IPS-18c (cell line): Measurements from ENCODE around the gene FAN1.

Experiments used
- H3K4me3 ChIP-seq: 2 replicates; pipeline ENCODE4 v1.7.0; 2013; ENCODE audit warnings: low read depth, mild to moderate bottlenecking, low read length, moderate library complexity; ENCODE audit not compliant: insufficient read depth
- H3K9me3 ChIP-seq: one replicate; pipeline ENCODE4 v1.6.1; 2013; ENCODE audit warnings: mild to moderate bottlenecking, low read length, moderate library complexity; ENCODE audit not compliant: control insufficient read depth, insufficient read depth

The FAN1 gene

GRCh38 chr15:30939161-30939560 is 35.4 kb downstream of the FAN1 start:
- Histone ChIP-seq H3K4me3 (no peak overlapping the region), H3K9me3 (no peaks in the 10 kb centered on the region)

DNA sequence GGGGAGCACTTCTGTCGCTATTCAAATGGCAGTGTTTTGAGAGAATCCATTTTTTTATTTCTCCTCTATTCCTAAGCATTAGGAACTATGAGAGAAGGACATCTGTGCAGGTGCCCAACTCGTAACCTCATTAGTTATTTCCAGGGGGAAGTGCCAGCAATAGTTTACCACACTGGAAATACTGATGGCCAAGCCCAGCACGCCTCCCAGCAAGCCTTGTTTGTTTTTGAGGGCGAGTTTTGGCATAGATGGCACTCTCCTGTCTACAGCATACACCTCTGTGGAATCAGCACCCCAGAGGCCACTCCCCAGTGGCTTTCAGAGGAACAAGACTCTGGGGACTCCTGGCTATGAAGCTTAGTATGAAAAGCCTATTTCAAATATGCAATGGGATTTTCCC is 36.6 kb downstream of the FAN1 start:
- Histone ChIP-seq H3K9me3 (no peaks in the 10 kb centered on the region), H3K4me3 (no peak overlapping the region)

GRCh38 chr15:30941520-30941919 is 37.8 kb downstream of the FAN1 start:
- Histone ChIP-seq H3K4me3 (no peak overlapping the region), H3K9me3 (no peaks in the 10 kb centered on the region)

GRCh38 chr15:30943654-30944335 is 40.1 kb downstream of the FAN1 start:
- no peak overlapping the region for H3K4me3 ChIP-seq
- H3K9me3 ChIP-seq, result no peaks in the 10 kb centered on the region

- no peak overlapping the region for H3K4me3 ChIP-seq
- H3K9me3 ChIP-seq, result no peaks in the 10 kb centered on the region
These were observed 49.5 kb downstream of the FAN1 start for GRCh38 chr15:30953183-30953582.

- Histone ChIP-seq H3K9me3 (no peaks in the 10 kb centered on the region), H3K4me3 (no peak overlapping the region)
These were observed 50.1 kb downstream of the FAN1 start for GRCh38 chr15:30953731-30954378.

DNA sequence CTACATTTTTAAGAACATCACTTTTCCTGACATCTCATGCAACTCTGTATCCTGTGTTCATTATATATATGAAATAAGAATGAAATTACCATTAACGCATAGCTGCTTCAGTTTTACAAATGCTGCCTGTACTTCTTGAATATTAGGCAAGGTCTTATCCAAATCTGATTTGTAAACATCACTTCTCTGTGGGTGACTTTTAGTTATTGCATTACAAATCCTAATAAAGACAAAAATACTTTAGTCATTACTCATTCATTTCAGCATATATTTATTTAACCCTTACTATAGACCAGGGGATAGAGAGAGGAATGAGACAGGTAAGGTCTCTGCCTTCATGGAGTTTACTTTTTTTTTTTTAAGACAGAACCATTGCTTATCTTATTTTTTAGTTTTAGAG is 51.0 kb downstream of the FAN1 start:
- H3K4me3 ChIP-seq, result no peak overlapping the region

GRCh38 chr15:30956216-30957124 is 52.8 kb downstream of the FAN1 start:
- H3K4me3 ChIP-seq, result no peak overlapping the region
- no peaks in the 10 kb centered on the region for H3K9me3 ChIP-seq

More for the DNA sequence above, 51.0 kb downstream of the FAN1 start:
- no peaks in the 10 kb centered on the region for H3K9me3 ChIP-seq

GRCh38 chr15:30958219-30958618 is 54.5 kb downstream of the FAN1 start:
- no peak overlapping the region for H3K4me3 ChIP-seq
- no peaks in the 10 kb centered on the region for H3K9me3 ChIP-seq

DNA sequence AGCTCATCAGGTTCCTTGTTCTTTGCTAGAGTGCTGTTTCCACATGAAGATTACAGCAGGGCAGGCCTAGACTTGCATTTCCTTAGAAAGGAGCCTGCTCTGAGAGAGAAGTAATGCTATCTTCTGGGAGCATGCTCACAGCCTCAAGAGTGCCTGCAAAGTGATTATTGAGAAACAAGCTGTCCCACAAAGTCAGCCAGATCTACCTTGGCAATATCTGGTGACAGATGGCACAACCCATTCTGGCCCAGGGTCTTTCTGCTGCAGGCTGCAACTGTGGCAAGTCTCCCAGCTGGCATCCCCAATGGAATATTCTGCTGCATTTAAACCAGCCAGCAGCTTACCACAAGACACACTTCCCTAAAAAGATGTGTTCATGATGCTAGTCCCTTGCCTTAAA is 58.4 kb downstream of the FAN1 start:
- no peak overlapping the region for H3K4me3 ChIP-seq
- no peaks in the 10 kb centered on the region for H3K9me3 ChIP-seq

DNA sequence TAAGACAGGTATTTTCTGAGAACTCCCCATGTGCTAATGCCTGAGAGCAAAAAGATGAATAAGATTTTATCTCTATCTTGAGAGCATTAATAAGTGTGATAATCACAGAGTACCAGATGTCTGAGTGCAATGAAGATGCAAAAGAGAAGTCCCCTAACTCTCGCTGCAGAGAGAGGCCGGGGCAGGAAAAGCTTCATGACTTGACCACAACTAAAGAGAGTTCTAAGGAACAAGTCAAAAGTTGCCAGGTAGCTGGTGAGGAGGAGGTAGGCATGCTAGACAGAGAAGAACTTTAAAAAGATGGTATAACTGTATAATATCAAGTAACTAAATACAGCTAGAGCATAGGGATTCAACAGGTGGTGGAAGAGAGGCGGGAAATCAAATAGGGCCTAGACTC is 58.9 kb downstream of the FAN1 start:
- Histone ChIP-seq H3K9me3 (no peaks in the 10 kb centered on the region), H3K4me3 (no peak overlapping the region)

- Histone ChIP-seq H3K9me3 (no peaks in the 10 kb centered on the region), H3K4me3 (no peak overlapping the region)
These were observed 60.0 kb downstream of the FAN1 start for GRCh38 chr15:30963681-30964080.

DNA sequence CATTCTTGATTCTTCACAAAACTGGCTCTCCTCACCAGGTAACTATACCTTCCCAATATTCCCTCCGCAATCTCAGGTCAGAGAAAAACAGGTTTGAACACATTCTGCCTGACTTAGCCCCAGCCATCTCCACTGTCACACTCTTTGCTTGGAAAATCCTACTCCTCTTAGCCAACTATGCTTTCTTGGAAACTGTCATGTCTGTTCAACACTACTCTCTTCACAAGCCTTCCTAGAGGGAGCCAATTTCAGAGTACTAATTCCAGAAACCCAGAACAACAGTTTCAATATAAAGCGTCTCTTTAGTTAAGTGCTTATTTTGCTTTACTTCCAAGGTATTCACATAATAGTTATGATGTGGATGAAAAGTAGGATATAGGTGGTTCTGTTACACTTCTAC is 66.0 kb downstream of the FAN1 start:
- Histone ChIP-seq H3K9me3 (no peaks in the 10 kb centered on the region), H3K4me3 (no peak overlapping the region)

- Histone ChIP-seq H3K9me3 (no peaks in the 10 kb centered on the region), H3K4me3 (no peak overlapping the region)
These were observed 69.7 kb downstream of the FAN1 start for GRCh38 chr15:30973379-30973778.

GRCh38 chr15:30974112-30974511 is 70.4 kb downstream of the FAN1 start:
- H3K9me3 ChIP-seq, result no peaks in the 10 kb centered on the region
- no peak overlapping the region for H3K4me3 ChIP-seq

- no peaks in the 10 kb centered on the region for H3K9me3 ChIP-seq
- H3K4me3 ChIP-seq, result no peak overlapping the region
These were observed 74.6 kb downstream of the FAN1 start for GRCh38 chr15:30978328-30978727.

DNA sequence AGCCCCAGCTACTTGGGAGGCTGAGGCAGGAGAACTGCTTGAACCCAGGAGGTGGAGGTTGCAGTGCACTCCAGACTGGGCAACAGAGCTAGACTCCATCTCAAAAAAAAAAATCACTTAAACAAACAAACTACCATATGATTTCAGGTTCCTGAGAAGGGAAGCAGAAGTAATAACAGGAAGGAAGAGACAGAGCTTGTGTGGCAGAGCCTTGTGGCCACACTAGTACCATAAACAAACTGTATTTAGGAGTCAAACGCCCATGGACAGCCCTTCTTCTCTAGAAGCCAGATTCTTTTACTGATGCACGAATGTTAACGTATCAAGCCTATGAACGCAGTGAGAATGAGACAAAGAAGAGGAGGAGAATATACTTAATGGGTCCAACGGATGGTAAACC is 75.7 kb downstream of the FAN1 start:
- no peaks in the 10 kb centered on the region for H3K9me3 ChIP-seq
- H3K4me3 ChIP-seq, result no peak overlapping the region

- H3K9me3 ChIP-seq, result no peaks in the 10 kb centered on the region
- H3K4me3 ChIP-seq, result no peak overlapping the region
These were observed 80.4 kb downstream of the FAN1 start for GRCh38 chr15:30984118-30984517.
